DLD1 (cell line): Measurements from ENCODE around the gene PRSS22.

Source experiments
- in situ Hi-C: cut with HindIII; loops from 2 replicates; pipeline ENCODE4 v1.10.0; 2017; ENCODE audit warnings: low sequenced_read_pairs

Gene PRSS22

DNA sequence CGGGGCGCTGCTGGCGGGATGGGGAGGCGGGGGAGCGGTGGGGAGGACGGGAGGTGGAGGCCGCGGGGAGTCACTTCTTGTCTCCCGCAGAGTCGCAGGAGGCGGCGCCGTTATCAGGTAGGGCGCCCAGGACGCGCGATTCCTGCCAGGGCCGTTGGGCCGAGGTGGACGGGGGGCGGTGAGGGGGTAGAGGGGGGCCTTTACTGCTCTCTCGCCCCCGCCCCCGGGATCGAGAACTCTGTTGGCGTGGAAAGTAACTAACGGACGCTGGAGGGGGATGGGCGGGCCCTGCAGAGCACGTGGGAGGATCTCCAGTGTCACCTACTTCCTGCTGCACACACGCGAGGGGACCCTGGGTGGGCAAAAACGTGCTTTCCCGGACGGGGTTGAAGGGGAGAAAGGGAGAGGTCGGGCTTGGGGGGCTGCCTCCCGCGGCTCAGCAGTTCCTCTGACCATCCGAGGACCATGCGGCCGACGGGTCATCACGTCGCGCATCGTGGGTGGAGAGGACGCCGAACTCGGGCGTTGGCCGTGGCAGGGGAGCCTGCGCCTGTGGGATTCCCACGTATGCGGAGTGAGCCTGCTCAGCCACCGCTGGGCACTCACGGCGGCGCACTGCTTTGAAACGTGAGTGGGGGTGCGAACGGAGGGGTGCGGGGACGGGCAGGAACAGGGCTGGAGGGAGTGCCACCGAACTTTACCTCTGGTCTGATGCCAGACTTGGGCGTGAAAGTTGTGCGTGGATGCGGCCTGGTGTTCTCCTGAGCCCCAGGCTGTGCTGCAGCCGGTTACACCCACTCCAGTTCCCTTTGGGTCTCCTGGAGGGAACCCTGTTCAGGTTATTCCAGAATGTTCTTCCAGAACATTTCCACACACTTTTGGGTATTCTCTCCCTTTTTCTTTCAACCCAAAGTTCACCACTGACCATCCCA, 40.4 kb downstream of the PRSS22 start:
- in situ Hi-C loops: no loop called here

DNA sequence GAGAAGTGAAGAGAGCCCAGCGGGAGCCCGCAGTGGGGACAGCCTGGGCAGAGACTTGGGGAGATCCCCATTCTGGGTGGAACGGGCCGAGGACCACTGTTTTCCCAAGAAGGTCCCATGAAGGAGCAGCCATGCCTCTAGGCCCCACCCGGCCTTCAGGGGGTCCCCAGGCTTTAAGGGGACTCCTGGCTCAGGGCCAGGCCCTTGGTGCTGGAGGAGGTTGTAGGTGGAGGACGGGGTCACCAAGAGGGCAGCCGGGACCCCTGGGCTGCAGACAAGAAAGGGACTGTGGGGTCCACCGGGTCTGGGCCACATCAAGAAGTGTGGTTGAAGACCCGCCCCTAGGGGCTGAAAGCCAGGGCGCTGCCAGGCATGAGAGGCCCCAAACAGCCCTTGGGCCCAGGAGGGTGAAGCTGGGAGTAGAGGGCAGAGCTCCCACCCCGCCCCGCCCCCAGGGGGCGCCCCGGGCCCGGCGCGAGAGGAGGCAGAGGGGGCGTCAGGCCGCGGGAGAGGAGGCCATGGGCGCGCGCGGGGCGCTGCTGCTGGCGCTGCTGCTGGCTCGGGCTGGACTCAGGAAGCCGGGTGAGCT, 41.1 kb downstream of the PRSS22 start, which contains the start of gene PRSS21:
PRSS21 (plus strand) TSS at position 487 of the 589 bp plus-strand sequence; CDS start at position 519, 32 bp downstream.
- in situ Hi-C loops: no loop called here

DNA sequence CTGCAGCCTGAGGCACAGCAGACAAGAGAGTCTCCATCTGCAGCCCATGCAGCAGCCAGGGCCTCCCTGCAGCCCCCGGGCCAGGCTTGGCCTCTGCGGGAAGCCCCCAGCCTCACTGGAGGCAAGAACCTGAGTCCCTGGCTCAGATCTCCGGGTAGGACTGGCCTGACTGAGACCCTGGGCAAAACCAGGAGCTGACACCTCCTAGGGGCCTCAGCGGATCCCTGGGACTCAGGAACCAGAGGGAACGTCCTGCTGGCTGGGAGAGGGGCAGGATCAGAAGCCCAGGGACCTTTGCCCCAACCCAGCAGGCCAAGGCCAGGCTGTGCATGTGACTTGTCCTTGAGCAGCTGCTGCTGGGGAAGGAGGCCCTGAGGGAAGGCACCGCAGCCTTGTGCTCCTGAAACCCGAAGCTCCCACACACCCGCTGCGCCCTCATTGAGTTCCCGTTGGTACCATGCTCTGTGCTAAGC, 42.6 kb downstream of the PRSS22 start:
- in situ Hi-C loops: no loop called here

DNA sequence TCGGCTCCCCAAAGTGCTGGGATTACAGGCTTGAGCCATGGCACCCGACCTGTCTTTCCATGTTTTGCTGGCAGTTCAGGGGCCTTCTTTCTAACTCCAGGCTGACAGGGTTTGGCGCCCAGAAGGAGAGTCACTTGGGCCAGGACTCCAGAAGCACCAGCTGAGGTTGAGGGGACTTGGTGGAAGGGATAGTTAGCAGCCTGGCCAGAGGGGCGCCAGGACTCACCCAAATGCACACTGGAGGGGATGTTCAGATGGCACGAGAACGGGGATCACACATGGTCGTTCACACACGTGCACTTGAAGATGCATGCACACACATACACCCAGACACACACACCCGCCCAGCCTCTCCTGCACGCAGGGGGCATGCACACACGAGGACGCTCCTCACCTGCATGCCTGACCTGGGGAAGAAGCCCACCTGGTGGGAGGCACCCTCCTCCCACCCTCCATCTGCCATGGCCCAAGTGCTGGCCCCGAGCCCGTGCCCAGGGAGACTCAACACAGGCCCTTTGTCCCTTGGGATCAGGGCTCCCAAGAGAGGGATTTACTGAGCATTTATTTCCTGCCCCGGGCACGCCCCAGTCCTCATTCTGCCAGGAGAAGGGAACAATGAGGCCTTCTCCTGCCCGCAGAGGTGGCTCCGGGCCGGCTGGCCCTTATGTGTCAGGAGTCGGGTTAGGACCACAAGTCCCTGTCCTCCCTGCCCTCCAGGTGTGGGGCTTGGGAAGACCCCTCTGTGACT, 43.2 kb downstream of the PRSS22 start:
- in situ Hi-C loops: no loop called here

GRCh38 chr16:2813771-2814221, 44.2 kb downstream of the PRSS22 start:
- in situ Hi-C loops: no loop called here

- in situ Hi-C loops: no loop called here
Measured at GRCh38 chr16:2811703-2812471, 46.1 kb downstream of the PRSS22 start.

- in situ Hi-C loops: no loop called here
Measured at GRCh38 chr16:2810651-2811050, 47.3 kb downstream of the PRSS22 start.

DNA sequence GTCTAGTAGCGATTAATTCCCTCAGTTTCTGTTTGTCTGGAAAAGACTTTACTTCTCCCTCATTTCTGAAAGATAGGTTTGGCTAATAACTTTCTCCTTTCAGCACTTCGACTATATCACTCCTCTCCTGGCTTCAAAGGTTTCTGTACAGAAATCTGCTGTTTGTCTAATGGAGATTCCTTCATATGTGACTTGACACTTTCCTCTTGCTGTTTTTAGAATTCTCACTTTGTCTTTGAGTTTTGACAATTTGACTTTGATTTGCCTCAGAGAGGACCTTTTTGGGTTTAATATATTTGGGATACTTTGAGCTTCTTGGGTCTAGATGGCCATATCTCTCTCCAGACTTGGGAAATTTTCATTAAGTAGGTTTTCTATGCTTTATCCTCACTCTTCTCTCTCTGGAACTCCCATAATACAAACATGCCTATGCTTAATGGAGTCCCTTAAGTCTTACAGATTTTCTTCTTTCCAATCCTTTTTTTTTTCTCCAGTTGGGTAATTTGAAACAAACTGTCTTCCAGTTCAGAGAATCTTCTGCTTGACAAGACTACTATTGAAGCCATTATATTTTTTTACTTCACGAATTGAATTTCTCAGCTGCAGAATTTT, 48.7 kb downstream of the PRSS22 start:
- in situ Hi-C loops: no loop called here

GRCh38 chr16:2808181-2808580, 49.8 kb downstream of the PRSS22 start:
- in situ Hi-C loops: no loop called here

DNA sequence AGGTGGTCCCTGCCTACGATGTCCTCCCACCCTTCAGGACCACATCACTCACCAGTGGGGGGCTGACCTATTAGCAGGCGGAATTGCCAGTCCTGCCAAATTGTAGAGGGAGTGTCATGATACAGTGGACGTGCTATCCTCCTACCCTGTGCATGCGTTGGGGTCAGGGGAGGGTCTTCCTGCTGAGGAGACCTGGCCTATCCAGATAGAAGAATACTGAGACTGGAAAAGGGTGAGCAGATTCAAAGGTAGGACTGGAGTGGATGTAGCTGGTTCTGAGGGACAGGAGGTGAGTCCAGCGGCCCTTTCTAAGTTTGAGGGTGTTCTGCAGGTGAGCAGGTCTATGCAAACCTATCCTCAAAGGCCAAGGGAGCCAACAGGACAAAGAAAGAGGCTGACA, 51.7 kb downstream of the PRSS22 start:
- in situ Hi-C loops: no loop called here

GRCh38 chr16:2804728-2805127, 53.2 kb downstream of the PRSS22 start:
- in situ Hi-C loops: no loop called here

GRCh38 chr16:2803545-2804195, 54.3 kb downstream of the PRSS22 start:
- in situ Hi-C loops: no loop called here
